MG63 (cell line): ENCODE data around the gene ERBB4. TPM values are rescaled to one million over a fixed set of nuclear protein-coding genes. Genes with fewer than 3 reads are reported as not detected.
"Not testable (repeated sequence)": the region's sequence is repeated elsewhere in the genome, so short reads cannot be mapped to it uniquely, and the experiment has no call there.

Experiments used
- DNase-seq: peaks from one replicate; pipeline ENCODE4 v3.0.0-alpha.2; 2020
- H3K27me3 ChIP-seq: fragments of 250-450 bp; sonication (Bioruptor Pico); 2 replicates; pipeline ENCODE4 v1.5.1; 2020; ENCODE audit warnings: mild to moderate bottlenecking, moderate library complexity
- H3K36me3 ChIP-seq: fragments of 250-450 bp; sonication (Bioruptor Pico); 2 replicates; pipeline ENCODE4 v1.5.1; 2020; ENCODE audit warnings: mild to moderate bottlenecking, moderate library complexity
- H3K4me3 ChIP-seq: fragments of 250-450 bp; sonication (Bioruptor Pico); 2 replicates; pipeline ENCODE4 v1.5.1; 2020; ENCODE audit warnings: mild to moderate bottlenecking, moderate library complexity
- H3K9me3 ChIP-seq: fragments of 250-450 bp; sonication (Bioruptor Pico); 2 replicates; pipeline ENCODE4 v1.5.1; 2020; ENCODE audit warnings: mild to moderate bottlenecking, moderate library complexity
- total RNA-seq: library from RNA; depleted of rRNA; stranded (reverse); fragments of >200 nt; shearing (Covaris generic); gene quantifications from 2 replicates; pipeline ENCODE4 v1.2.3, GENCODE V29; 2014; ENCODE audit warnings: low replicate concordance

Gene ERBB4
- total RNA-seq, 1 experiment from 2014 or later, result 0.07 TPM

- DNase-seq, result no peak
- no peaks in the 10 kb centered on the region for H3K36me3 ChIP-seq
Measured at GRCh38 chr2:212124598-212124997, 414.0 kb downstream of the ERBB4 start.

GRCh38 chr2:212119591-212119990, 419.0 kb downstream of the ERBB4 start:
- no peaks in the 10 kb centered on the region for H3K36me3 ChIP-seq
- no peaks in the 10 kb centered on the region for H3K27me3 ChIP-seq
- no peak overlapping the region for H3K4me3 ChIP-seq
- no peak for DNase-seq
- no peaks in the 10 kb centered on the region for H3K9me3 ChIP-seq

More at GRCh38 chr2:212124598-212124997, 414.0 kb downstream of the ERBB4 start:
- no peaks in the 10 kb centered on the region for H3K27me3 ChIP-seq
- no peak overlapping the region for H3K4me3 ChIP-seq
- no peaks in the 10 kb centered on the region for H3K9me3 ChIP-seq

GRCh38 chr2:212117926-212118325, 420.7 kb downstream of the ERBB4 start:
- no peaks in the 10 kb centered on the region for H3K36me3 ChIP-seq
- no peak for DNase-seq
- no peaks in the 10 kb centered on the region for H3K9me3 ChIP-seq
- H3K27me3 ChIP-seq, result no peaks in the 10 kb centered on the region
- H3K4me3 ChIP-seq, result no peak overlapping the region

DNA sequence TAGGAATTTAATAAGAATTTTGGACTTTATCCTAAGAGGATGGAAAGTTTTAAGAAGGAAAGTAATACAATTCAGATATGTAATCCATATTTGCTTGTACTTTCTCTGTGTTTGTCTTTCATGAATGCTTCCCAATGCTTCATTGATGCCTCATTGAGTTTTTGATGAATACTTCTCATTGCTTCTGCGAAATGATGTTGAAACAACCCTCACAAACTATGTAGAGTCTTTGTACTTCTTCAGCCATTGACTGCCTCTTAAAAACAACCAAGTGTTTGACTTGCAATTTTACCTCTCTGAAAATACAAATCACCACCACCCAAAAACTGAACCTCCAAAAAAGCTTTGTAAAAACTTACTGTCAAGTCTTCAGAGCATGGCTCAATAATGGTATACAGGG, 424.1 kb downstream of the ERBB4 start:
- H3K36me3 ChIP-seq, result no peaks in the 10 kb centered on the region
- DNase-seq, result no peak
- no peaks in the 10 kb centered on the region for H3K9me3 ChIP-seq
- H3K4me3 ChIP-seq, result no peak overlapping the region
- no peaks in the 10 kb centered on the region for H3K27me3 ChIP-seq

GRCh38 chr2:212112401-212112800, 426.2 kb downstream of the ERBB4 start:
- no peak overlapping the region for H3K4me3 ChIP-seq
- H3K36me3 ChIP-seq, result no peaks in the 10 kb centered on the region
- no peaks in the 10 kb centered on the region for H3K27me3 ChIP-seq
- H3K9me3 ChIP-seq, result no peaks in the 10 kb centered on the region
- DNase-seq, result no peak

- Histone ChIP-seq H3K4me3 (no peak overlapping the region), H3K9me3 (no peaks in the 10 kb centered on the region), H3K36me3 (no peaks in the 10 kb centered on the region), H3K27me3 (no peaks in the 10 kb centered on the region)
- no peak for DNase-seq
Measured at GRCh38 chr2:212109792-212110680, 428.6 kb downstream of the ERBB4 start.

- Histone ChIP-seq H3K4me3 (no peak overlapping the region), H3K9me3 (no peaks in the 10 kb centered on the region), H3K36me3 (no peaks in the 10 kb centered on the region), H3K27me3 (no peaks in the 10 kb centered on the region)
- DNase-seq, result no peak
Measured at GRCh38 chr2:212109217-212109616, 429.4 kb downstream of the ERBB4 start.

GRCh38 chr2:212107989-212108388, 430.6 kb downstream of the ERBB4 start:
- Histone ChIP-seq H3K9me3 (no peaks in the 10 kb centered on the region), H3K36me3 (no peaks in the 10 kb centered on the region), H3K27me3 (no peaks in the 10 kb centered on the region), H3K4me3 (no peak overlapping the region)
- no peak for DNase-seq

DNA sequence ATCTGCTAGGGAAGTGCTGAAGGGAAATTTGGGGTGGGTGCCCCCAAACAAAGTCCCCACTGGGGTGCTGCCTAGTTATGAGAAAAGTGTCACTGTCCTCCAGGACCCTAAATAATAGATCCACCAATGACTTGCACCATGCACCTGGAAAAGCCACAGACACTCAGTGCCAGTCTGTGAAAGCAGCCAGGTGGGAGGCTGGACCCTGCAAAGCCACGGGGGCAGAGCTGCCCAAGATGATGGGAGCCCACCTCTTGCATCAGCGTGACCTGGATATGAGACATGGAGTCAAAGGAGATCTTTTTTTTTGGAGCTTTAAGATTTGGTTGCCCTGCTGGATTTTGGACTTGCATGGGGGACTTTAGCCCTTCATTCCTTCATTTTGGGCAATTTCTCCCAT, 431.6 kb downstream of the ERBB4 start:
- no peak for DNase-seq
- Histone ChIP-seq H3K9me3 (no peaks in the 10 kb centered on the region), H3K36me3 (no peaks in the 10 kb centered on the region), H3K4me3 (no peak overlapping the region), H3K27me3 (no peaks in the 10 kb centered on the region)

DNA sequence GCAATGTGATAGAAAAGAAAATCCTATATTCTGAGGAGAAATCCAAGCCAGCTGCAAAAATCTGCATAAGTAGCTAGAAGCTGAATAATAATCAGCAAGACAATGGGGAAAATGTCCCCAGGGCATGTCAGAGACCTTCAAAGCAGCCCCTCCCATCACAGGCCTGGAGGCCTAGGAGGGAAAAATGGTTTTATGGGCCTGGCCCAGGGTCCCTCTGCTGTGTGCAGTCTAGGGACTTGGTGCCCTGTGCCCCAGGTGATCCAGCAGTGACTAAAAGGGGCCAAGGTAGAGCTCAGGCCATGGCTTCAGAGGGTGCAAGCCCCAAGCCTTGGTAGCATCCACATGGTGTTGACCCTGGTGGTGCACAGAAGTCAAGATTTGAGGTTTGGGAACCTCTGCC, 432.1 kb downstream of the ERBB4 start:
- H3K9me3 ChIP-seq, DNase-seq, H3K36me3 ChIP-seq, H3K27me3 ChIP-seq, H3K4me3 ChIP-seq: not testable (repeated sequence)

GRCh38 chr2:212099658-212100057, 438.9 kb downstream of the ERBB4 start:
- Histone ChIP-seq H3K4me3 (no peak overlapping the region), H3K36me3 (no peaks in the 10 kb centered on the region), H3K9me3 (no peaks in the 10 kb centered on the region), H3K27me3 (no peaks in the 10 kb centered on the region)
- DNase-seq, result no peak

- H3K4me3 ChIP-seq, result no peak overlapping the region
- H3K9me3 ChIP-seq, result no peaks in the 10 kb centered on the region
- H3K36me3 ChIP-seq, result no peaks in the 10 kb centered on the region
- DNase-seq, result no peak
- no peaks in the 10 kb centered on the region for H3K27me3 ChIP-seq
Measured at GRCh38 chr2:212098966-212099365, 439.6 kb downstream of the ERBB4 start.

- no peak for DNase-seq
- Histone ChIP-seq H3K4me3 (no peak overlapping the region), H3K9me3 (no peaks in the 10 kb centered on the region), H3K36me3 (no peaks in the 10 kb centered on the region), H3K27me3 (no peaks in the 10 kb centered on the region)
Measured at GRCh38 chr2:212097001-212097400, 441.6 kb downstream of the ERBB4 start.

GRCh38 chr2:212089873-212090272, 448.7 kb downstream of the ERBB4 start:
- DNase-seq, result no peak
- Histone ChIP-seq H3K36me3 (no peaks in the 10 kb centered on the region), H3K9me3 (no peaks in the 10 kb centered on the region), H3K4me3 (no peak overlapping the region), H3K27me3 (no peaks in the 10 kb centered on the region)

- Histone ChIP-seq H3K9me3 (no peaks in the 10 kb centered on the region), H3K36me3 (no peaks in the 10 kb centered on the region), H3K4me3 (no peak overlapping the region), H3K27me3 (no peaks in the 10 kb centered on the region)
- no peak for DNase-seq
Measured at GRCh38 chr2:212088353-212088752, 450.2 kb downstream of the ERBB4 start.

GRCh38 chr2:212083492-212083891, 455.1 kb downstream of the ERBB4 start:
- H3K4me3 ChIP-seq, result no peak overlapping the region
- H3K9me3 ChIP-seq, result no peaks in the 10 kb centered on the region
- DNase-seq, result no peak
- no peaks in the 10 kb centered on the region for H3K27me3 ChIP-seq
- H3K36me3 ChIP-seq, result no peaks in the 10 kb centered on the region

DNA sequence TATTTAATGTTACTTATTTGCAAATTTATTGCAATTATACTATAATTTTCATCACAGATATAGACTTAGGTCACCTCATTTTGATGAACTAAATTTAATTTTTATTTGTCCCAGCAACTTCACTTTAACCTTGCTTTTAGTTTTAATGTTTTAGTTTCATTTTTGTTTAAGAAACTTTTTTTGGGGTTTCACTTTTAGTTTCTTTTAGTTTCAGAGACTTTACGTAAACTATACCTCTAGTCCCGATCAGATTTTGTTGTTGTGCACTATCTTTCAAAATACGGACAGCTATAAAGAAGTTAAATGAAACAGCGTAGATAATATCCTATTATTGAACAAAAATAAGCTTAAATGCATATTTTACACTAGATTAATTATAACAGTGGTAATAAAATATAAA, 460.5 kb downstream of the ERBB4 start:
- no peak overlapping the region for H3K4me3 ChIP-seq
- no peaks in the 10 kb centered on the region for H3K27me3 ChIP-seq
- no peaks in the 10 kb centered on the region for H3K36me3 ChIP-seq
- no peak for DNase-seq
- H3K9me3 ChIP-seq, result no peaks in the 10 kb centered on the region

DNA sequence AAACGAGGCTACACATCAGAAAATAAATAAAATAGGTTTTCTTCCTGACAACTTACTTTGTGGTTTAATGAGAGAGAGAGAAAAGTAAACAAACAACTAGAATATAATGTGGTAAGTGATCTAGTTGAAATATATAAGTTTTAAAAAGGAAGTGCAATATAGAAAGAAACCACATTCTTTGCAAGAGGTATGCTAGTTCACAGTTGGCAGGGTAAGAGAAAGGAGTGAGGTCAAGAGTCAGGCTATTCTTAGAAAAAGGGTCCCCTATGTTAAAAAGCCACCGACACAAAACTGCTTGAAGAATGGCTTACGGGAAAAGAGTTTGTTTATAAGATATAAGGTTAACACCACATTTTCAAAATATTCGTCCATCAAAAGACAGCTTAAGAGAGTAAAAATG, 462.1 kb downstream of the ERBB4 start:
- no peaks in the 10 kb centered on the region for H3K9me3 ChIP-seq
- H3K27me3 ChIP-seq, result no peaks in the 10 kb centered on the region
- DNase-seq, result no peak
- no peaks in the 10 kb centered on the region for H3K36me3 ChIP-seq
- H3K4me3 ChIP-seq, result no peak overlapping the region
